HG03045 (cell line): ENCODE measurements around the gene VWC2L.

Experiments used
- ATAC-seq: cut with Tn5 transposase; IDR thresholded peaks from one replicate; pipeline ENCODE4 v1.9.1; 2021; ENCODE audit warnings: mild to moderate bottlenecking, moderate library complexity; ENCODE audit not compliant: unreplicated experiment

Gene VWC2L

GRCh38 chr2:214410918-214411554 lies at the start of gene VWC2L:
Gene VWC2L, plus strand, starts transcription at chr2:214411054. Its CDS starts 3,140 bp downstream, at chr2:214414194.
- ATAC-seq: no peak

DNA sequence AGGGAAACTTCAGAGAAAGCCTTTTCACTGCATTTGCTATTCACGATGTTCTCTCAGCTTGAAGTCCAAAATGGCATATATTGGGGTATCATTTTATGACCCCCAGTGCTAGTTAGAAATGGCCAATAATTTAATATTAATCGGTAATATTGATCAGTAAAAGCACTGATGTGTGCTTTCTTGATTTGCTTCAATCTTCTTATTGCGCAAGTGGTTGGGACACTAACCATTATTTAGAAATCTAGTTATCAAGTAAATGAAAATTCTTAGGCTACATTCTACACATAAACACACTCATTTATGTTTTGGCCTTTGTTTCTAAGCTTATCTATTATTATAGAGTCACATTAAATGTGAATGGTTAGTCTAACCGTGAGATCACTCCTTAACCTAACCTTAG lies 49.7 kb upstream of the VWC2L start:
- ATAC-seq: no peak

DNA sequence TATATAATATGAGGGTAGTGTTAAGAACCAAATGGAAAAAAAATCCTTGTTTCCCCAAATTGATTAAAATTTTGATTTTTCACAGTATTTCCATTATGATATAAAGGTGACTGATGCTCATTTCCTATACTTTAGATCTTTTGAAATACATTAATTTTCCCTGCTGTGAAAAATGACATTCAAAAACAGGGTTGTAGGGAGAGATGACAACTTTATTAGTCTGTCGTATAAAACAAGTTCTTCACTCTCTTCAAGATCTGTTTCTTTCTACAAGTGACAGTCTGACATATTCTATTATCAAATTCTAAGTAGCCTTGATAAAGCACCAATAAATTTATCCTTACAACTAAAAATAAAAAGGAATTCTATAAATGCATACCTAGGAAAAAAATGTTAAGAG lies 45.3 kb upstream of the VWC2L start:
- no peak for ATAC-seq

DNA sequence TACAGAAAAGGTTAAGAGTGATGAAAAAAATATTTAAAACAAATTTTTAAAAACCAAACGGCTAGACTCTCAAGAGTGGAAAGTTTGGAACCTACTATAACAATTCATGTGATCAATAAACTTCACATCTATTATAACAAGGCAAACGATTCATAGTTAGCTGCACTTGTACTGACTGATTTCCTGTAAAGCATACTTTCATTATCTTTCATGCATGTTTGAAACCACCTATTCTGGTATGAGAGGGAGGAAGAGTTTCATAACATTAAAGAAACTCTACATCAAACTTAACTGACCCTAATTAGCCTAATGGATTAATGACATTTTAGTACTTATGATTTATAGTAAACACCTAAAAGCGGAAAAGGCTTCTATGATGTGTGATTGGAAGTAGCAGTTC lies 43.7 kb upstream of the VWC2L start:
- no peak for ATAC-seq

GRCh38 chr2:214376618-214377285 lies 34.1 kb upstream of the VWC2L start:
- ATAC-seq: no peak

DNA sequence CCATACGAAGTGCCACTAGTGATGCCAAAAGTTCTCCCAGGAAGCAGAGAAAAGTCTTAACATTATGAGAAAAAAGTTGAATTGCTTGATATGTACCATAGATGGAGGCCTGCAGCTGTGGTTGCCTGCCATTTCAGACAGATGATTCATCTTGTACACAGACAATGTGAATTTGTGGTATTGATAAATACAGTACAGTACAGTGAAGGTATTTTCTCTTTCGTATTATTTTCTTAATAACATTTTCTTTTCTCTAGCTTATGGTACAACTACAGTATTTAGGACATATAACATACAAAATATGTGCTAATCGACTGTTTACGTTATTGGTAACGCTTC lies 33.6 kb upstream of the VWC2L start:
- no peak for ATAC-seq

GRCh38 chr2:214378455-214379103 lies 32.3 kb upstream of the VWC2L start:
- no peak for ATAC-seq

DNA sequence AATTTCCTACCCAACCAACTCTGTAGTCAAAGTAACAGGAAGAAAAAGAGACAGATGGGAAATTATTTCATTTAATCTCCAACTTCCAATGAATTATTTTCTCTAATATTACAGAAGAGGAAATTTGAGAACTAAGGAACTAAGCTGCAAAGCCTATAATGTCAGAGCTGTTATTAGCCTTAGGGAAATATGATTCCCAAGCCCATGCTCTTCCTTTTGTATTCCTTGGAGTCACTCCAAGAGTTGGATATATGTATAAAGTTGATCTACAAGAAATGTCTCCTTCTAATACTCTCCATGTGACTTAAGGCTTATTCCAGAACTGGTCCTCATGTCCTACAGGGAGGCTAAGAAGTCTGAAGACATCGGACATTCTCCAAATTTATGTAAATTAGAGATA lies 31.6 kb upstream of the VWC2L start:
- no peak for ATAC-seq

- no peak for ATAC-seq
Observed at GRCh38 chr2:214380681-214381080, 30.2 kb upstream of the VWC2L start.

DNA sequence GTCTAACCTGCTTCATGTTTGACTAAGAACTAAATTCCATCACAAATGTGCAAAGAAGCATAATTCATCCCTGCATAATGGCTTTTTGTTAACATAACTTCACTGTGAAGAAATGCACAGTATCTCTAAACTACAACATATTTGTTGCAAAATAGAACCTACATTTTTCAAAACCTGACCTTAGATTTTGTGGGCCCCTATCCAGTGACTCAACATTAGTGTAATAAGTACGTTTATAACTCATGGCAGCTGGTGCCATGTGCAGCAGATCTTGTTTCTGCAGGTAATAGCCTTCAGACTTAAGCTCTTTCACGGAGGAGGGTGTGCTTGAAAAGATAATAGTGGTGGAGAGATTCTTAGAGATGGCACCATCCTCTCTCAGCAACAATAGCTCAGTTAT lies 28.6 kb upstream of the VWC2L start:
- no peak for ATAC-seq

DNA sequence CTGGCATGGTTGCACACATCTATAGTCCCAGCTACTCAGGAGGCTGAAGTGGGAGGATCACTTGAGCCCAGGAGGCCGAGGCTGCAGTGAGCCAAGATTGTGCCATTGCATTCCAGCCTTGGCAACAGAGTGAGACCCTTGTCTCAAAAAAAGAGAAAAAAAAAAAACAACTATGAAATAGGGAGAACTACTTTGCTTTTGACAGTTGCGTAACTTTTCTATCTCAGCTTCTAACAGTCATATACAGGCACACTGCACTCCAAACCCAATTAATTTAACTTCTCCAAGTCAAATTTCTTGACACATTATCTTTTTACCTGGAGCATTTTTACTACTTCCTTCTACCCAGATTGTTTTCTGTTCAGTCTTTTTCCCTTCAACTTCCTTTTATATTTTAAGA lies 24.1 kb upstream of the VWC2L start:
- ATAC-seq: no peak

DNA sequence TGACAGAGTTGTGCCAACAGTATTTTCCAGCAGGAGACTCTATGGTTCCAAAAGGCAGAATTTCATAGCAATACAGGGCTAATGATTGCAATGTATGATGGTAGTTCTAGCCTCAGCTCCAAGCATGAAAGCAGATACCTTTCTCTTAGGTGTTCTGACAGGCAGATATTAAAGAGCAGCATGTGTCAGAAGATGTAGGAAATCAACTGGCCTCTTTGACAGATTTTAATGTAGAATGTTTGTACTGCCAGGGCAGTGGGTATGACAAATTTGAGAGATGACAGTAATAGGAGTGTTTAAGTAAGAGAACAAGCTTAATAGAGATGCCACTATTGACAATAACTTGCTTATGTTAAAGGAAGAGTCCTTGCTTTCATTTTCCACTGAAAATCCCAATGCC lies 21.5 kb upstream of the VWC2L start:
- ATAC-seq: no peak

DNA sequence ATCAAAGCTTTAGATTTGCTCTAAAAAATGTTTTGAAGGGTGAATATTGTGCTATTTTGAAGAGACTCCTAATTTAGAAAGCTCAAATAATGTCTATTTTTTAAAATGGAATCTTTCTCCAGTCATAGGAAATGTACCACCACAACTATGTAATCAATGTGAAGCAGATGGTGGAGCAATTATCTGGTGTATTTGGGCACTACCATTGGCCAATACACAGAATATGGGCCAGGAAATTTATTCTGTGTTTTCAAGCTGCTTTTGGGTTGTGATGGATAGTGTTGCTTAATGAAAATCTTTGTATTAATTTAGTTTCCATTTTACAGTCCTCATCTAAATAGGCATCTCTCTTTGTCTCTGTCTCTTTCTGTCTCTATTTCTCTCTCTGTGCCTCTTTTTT lies 17.1 kb upstream of the VWC2L start:
- ATAC-seq: no peak

GRCh38 chr2:214395040-214395439 lies 15.8 kb upstream of the VWC2L start:
- ATAC-seq: no peak

DNA sequence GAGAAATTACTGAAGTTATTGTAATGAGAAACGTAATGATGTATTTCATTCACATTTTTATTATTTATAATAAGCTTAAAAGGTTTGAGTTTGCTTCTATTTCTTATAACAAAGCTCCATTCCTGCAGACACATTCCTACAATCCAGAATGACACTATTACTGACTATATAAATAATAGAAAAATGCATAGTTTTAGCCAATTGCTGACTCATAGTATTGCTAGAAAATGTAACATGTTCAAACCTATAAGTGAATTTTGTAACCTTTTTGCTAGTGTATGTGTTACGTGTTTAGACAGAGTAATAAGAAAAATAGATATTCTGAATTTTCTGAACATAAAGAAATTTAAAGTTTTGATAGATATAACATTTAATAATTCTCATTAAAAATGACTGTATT lies 9.3 kb upstream of the VWC2L start:
- no peak for ATAC-seq

DNA sequence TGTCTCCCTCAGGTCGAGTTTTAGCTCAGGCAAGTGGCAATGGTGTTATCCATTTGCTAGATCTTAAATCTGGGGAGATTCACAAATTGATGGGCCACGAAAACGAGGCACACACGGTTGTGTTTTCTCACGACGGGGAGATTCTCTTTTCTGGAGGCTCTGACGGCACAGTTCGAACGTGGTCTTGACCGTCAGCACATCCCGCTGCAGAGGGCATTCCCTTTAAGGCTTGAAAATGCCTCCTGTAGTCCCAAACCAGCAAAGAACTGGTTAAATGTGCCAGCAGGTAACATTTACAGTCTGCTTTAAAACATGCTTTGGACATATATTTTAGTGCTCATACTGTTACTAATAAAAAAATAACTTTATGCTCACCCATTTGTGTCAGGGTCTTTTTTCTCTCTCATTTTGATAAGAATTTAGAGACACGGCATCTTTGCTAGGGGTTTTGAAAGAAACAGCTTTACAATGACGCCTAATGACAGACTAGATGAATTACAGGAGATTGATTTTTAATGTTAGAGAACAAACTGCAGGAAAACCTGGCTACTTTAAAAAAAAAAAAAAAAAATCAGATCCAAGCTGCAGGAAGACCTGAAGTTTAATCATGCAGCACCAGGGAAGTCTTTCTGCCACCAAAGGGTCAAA lies 602 bp upstream of the VWC2L start:
- no peak for ATAC-seq

- no peak for ATAC-seq
Observed at GRCh38 chr2:214412679-214413078, 1.8 kb downstream of the VWC2L start.

DNA sequence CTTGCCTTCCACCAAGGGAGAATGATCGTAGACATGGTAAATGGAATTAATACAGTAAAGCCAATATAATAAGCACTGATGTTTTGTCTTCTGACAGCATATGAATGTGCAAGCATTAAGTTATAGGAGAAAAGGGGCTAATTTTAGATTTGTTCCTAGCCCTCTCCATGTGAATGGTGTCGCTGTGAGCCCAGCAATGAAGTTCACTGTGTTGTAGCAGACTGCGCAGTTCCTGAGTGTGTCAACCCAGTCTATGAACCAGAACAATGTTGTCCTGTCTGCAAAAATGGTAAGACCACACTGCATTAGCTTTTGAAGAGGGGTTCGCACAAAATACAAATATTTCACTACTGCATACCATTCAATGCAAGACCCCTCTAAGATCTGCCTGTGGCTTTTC lies 25.6 kb downstream of the VWC2L start:
- ATAC-seq: no peak

GRCh38 chr2:214450118-214450894 lies 39.5 kb downstream of the VWC2L start:
- ATAC-seq: no peak

DNA sequence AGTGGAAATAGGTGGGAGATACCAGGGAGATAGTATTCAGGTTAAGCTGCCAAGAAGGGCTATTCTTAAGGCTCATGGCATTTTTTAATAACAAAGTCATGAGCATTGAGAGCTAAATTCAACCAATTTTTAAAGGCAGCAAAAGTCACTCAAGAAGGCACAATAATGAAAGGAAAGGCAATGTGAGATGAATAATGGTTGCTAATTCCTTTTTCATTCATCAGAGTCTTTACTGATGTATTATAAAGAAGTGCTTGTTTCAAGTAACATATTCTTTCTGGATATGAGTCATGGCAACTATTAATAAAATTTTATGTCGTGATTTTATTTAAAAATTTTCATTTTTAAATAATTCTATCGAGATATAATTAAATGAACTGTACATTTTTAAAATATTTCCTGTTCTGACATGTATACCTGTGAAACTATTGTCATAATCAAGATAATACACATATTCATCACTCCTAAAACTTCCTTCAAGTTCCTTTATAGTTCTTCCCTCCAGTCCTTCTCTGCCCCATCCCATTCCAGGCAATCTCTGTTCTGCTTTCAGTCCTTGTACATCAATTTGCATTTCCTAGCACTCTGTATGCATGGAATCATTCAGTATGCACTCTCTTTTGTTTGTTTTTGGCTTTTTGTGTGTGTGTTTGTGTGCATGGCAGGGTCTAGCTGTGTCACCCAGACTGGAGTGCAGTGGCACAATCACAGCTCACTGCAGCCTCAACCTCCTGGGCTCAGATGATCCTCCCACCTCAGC lies 40.8 kb downstream of the VWC2L start:
- ATAC-seq: no peak
